ENCODE results near the gene INPP4B.

- TF ChIP-seq, protein P1, sequence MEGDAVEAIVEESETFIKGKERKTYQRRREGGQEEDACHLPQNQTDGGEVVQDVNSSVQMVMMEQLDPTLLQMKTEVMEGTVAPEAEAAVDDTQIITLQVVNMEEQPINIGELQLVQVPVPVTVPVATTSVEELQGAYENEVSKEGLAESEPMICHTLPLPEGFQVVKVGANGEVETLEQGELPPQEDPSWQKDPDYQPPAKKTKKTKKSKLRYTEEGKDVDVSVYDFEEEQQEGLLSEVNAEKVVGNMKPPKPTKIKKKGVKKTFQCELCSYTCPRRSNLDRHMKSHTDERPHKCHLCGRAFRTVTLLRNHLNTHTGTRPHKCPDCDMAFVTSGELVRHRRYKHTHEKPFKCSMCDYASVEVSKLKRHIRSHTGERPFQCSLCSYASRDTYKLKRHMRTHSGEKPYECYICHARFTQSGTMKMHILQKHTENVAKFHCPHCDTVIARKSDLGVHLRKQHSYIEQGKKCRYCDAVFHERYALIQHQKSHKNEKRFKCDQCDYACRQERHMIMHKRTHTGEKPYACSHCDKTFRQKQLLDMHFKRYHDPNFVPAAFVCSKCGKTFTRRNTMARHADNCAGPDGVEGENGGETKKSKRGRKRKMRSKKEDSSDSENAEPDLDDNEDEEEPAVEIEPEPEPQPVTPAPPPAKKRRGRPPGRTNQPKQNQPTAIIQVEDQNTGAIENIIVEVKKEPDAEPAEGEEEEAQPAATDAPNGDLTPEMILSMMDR (conservative IDR thresholded peaks at IDR 0.05): no peak
- TF ChIP-seq EZH2 (IDR thresholded peaks at IDR 0.05; ENCODE audit: low read depth): no peak
Observed at GRCh38 chr4:142882159-142882558, 36.1 kb upstream of the INPP4B start.
